ENCODE results near the gene HERPUD2.

GRCh38 chr7:35677582-35678356 lies 17.2 kb downstream of the HERPUD2 start:
- TF ChIP-seq RFX5 (IDR thresholded peaks at IDR 0.05; ENCODE audit: borderline replicate concordance, low read depth, low read length) (no peak), CTCF (IDR thresholded peaks at IDR 0.05; ENCODE audit: control extremely low read depth in 1 of 3, insufficient read depth in 1 of 3, low read depth in 1 of 3, low read length in 3 of 3) (no peak), CTBP2 (IDR thresholded peaks at IDR 0.05; ENCODE audit: borderline replicate concordance, insufficient read depth, insufficient read length, low read length) (no peak)

All from H1 (cell line).